HEK293 (cell line): ENCODE results near the gene SAP30.

Experiments used
- ATF2 ChIP-seq: fragments of 450-650 bp; formaldehyde crosslinking; IDR thresholded peaks from 2 replicates; pipeline ENCODE4 v1.5.1; 2016; ENCODE audit warnings: missing biosample characterization, missing genetic modification characterization, low read depth
- BCL6B ChIP-seq: fragments of 450-650 bp; formaldehyde crosslinking; IDR thresholded peaks from 2 replicates; pipeline ENCODE4 v1.5.1; 2017; ENCODE audit warnings: missing biosample characterization, missing genetic modification characterization
- ELK4 ChIP-seq: IDR thresholded peaks from 2 replicates; pipeline ENCODE4 v1.6.1; 2011; ENCODE audit warnings: mild to moderate bottlenecking, low read depth, low read length, borderline replicate concordance
- SALL2 ChIP-seq: fragments of 450-650 bp; formaldehyde crosslinking; IDR thresholded peaks from 2 replicates; pipeline ENCODE4 v1.5.0; 2017; ENCODE audit warnings: missing biosample characterization, mild to moderate bottlenecking, missing genetic modification characterization, borderline replicate concordance
- TSHZ1 ChIP-seq: fragments of 450-650 bp; formaldehyde crosslinking; IDR thresholded peaks from 2 replicates; pipeline ENCODE4 v1.5.1; 2016; ENCODE audit warnings: missing biosample characterization, missing genetic modification characterization, borderline replicate concordance
- WT1 ChIP-seq: fragments of 450-650 bp; formaldehyde crosslinking; IDR thresholded peaks from 2 replicates; pipeline ENCODE4 v1.5.1; 2016; ENCODE audit warnings: missing biosample characterization, missing genetic modification characterization
- ZBTB20 ChIP-seq: fragments of 450-650 bp; formaldehyde crosslinking; IDR thresholded peaks from 2 replicates; pipeline ENCODE4 v1.5.1; 2016; ENCODE audit warnings: missing biosample characterization, missing genetic modification characterization
- ZFP3 ChIP-seq: fragments of 450-650 bp; formaldehyde crosslinking; IDR thresholded peaks from 2 replicates; pipeline ENCODE4 v1.5.1; 2016; ENCODE audit warnings: low read depth, missing biosample characterization, missing genetic modification characterization
- ZNF148 ChIP-seq: fragments of 450-650 bp; formaldehyde crosslinking; IDR thresholded peaks from 2 replicates; pipeline ENCODE4 v1.5.0; 2017; ENCODE audit warnings: missing biosample characterization, missing genetic modification characterization, borderline replicate concordance
- ZNF157 ChIP-seq: fragments of 450-650 bp; formaldehyde crosslinking; IDR thresholded peaks from 2 replicates; pipeline ENCODE4 v1.5.1; 2016; ENCODE audit warnings: missing biosample characterization, missing genetic modification characterization
- ZNF202 ChIP-seq: fragments of 450-650 bp; formaldehyde crosslinking; IDR thresholded peaks from 2 replicates; pipeline ENCODE4 v1.5.1; 2016; ENCODE audit warnings: missing biosample characterization, missing genetic modification characterization, borderline replicate concordance
- ZNF23 ChIP-seq: fragments of 450-650 bp; formaldehyde crosslinking; IDR thresholded peaks from 2 replicates; pipeline ENCODE4 v1.5.1; 2016; ENCODE audit warnings: missing biosample characterization, missing genetic modification characterization, borderline replicate concordance
- ZNF274 ChIP-seq, 2 experiments: fragments of 200-500 bp in 1 of 2; fragments of 450-650 bp in 1 of 2; sonication (Bioruptor generic) in 1 of 2; formaldehyde crosslinking in 1 of 2; IDR thresholded peaks; 2 replicates each; pipeline versions ENCODE4 v1.5.1 to v1.6.1; 2014 to 2016; ENCODE audit warnings: borderline replicate concordance in 1 of 2, inconsistent platforms in 1 of 2, low read length in 1 of 2, missing biosample characterization in 1 of 2, missing genetic modification characterization in 1 of 2
- ZNF324 ChIP-seq: fragments of 450-650 bp; formaldehyde crosslinking; IDR thresholded peaks from 2 replicates; pipeline ENCODE4 v1.5.1; 2016; ENCODE audit warnings: missing biosample characterization, missing genetic modification characterization
- ZNF404 ChIP-seq: fragments of 450-650 bp; formaldehyde crosslinking; IDR thresholded peaks from 2 replicates; pipeline ENCODE4 v1.5.1; 2017; ENCODE audit warnings: missing biosample characterization, missing genetic modification characterization
- ZNF48 ChIP-seq: fragments of 450-650 bp; formaldehyde crosslinking; IDR thresholded peaks from 2 replicates; pipeline ENCODE4 v1.5.1; 2016; ENCODE audit warnings: missing biosample characterization, missing genetic modification characterization
- ZNF521 ChIP-seq: fragments of 450-650 bp; formaldehyde crosslinking; IDR thresholded peaks from 2 replicates; pipeline ENCODE4 v1.5.1; 2017; ENCODE audit warnings: missing biosample characterization, mild to moderate bottlenecking, missing genetic modification characterization
- ZNF530 ChIP-seq: fragments of 450-650 bp; formaldehyde crosslinking; IDR thresholded peaks from 2 replicates; pipeline ENCODE4 v1.5.1; 2016; ENCODE audit warnings: low read depth, missing biosample characterization, missing genetic modification characterization
- ZNF549 ChIP-seq: fragments of 450-650 bp; IDR thresholded peaks from 2 replicates; pipeline ENCODE4 v1.5.1; 2018; ENCODE audit warnings: missing biosample characterization, missing genetic modification characterization, mild to moderate bottlenecking, inconsistent platforms, moderate library complexity
- ZNF560 ChIP-seq: fragments of 450-650 bp; formaldehyde crosslinking; IDR thresholded peaks from 2 replicates; pipeline ENCODE4 v1.5.1; 2017; ENCODE audit warnings: missing biosample characterization, missing genetic modification characterization, borderline replicate concordance
- ZNF580 ChIP-seq: fragments of 450-650 bp; formaldehyde crosslinking; IDR thresholded peaks from 2 replicates; pipeline ENCODE4 v1.5.1; 2016; ENCODE audit warnings: missing biosample characterization, missing genetic modification characterization
- ZNF677 ChIP-seq: fragments of 450-650 bp; IDR thresholded peaks from 2 replicates; pipeline ENCODE4 v1.5.0; 2018; ENCODE audit warnings: missing biosample characterization, mild to moderate bottlenecking, missing genetic modification characterization, moderate library complexity
- ZNF747 ChIP-seq: fragments of 450-650 bp; formaldehyde crosslinking; IDR thresholded peaks from 2 replicates; pipeline ENCODE4 v1.5.1; 2016; ENCODE audit warnings: missing biosample characterization, missing genetic modification characterization
- ZNF776 ChIP-seq: fragments of 450-650 bp; formaldehyde crosslinking; IDR thresholded peaks from 2 replicates; pipeline ENCODE4 v1.5.0; 2017; ENCODE audit warnings: missing biosample characterization, missing genetic modification characterization, borderline replicate concordance
- ZNF792 ChIP-seq: fragments of 450-650 bp; formaldehyde crosslinking; IDR thresholded peaks from 2 replicates; pipeline ENCODE4 v1.5.1; 2016; ENCODE audit warnings: missing biosample characterization, missing genetic modification characterization
- ZSCAN4 ChIP-seq: fragments of 450-650 bp; formaldehyde crosslinking; IDR thresholded peaks from 2 replicates; pipeline ENCODE4 v1.5.1; 2017; ENCODE audit warnings: missing biosample characterization, missing genetic modification characterization

Gene SAP30

GRCh38 chr4:173334085-173334890, 36.5 kb upstream of the SAP30 start, which contains the start of gene HMGB2 (continued):
- TF ChIP-seq ZNF324 (tag by site-specific recombination) (no peak), ZNF23 (tag by site-specific recombination) (no peak), ZNF580 (no peak; the same call in 1 of the 2 replicates), ZNF148 (tag by site-specific recombination) (no peak), ZNF776 (no peak), ZNF157 (tag by site-specific recombination) (no peak), ZNF530 (no peak), ZNF792 (tag by site-specific recombination) (no peak), TSHZ1 (no peak), ATF2 (no peak), ZNF274 (IDR thresholded peaks at IDR 0.05; ENCODE audit: low read length) (no peak), ZNF274 (tag by site-specific recombination; IDR thresholded peaks at IDR 0.05; ENCODE audit: borderline replicate concordance) (no peak), BCL6B (no peak), WT1 (tag by site-specific recombination) (0 out of 2 replicates have a peak, but pooled peaks have one; percentile 35), SALL2 (tag by site-specific recombination) (no peak), ZNF560 (no peak), ZNF549 (no peak), ZNF48 (tag by site-specific recombination) (no peak), ZNF747 (tag by site-specific recombination) (no peak), ELK4 (no peak), ZNF677 (tag by site-specific recombination) (no peak), ZNF404 (tag by site-specific recombination) (no peak), ZSCAN4 (tag by site-specific recombination) (0 out of 2 replicates have a peak, but pooled peaks have one; percentile 11), ZNF202 (no peak), ZBTB20 (no peak), ZFP3 (tag by site-specific recombination) (no peak), ZNF521 (no peak)
